ENCODE data around the gene YLPM1.
A peak's percentile ranks its signal among the peaks of the same experiment; 100 is the strongest.

YLPM1 gene

DNA sequence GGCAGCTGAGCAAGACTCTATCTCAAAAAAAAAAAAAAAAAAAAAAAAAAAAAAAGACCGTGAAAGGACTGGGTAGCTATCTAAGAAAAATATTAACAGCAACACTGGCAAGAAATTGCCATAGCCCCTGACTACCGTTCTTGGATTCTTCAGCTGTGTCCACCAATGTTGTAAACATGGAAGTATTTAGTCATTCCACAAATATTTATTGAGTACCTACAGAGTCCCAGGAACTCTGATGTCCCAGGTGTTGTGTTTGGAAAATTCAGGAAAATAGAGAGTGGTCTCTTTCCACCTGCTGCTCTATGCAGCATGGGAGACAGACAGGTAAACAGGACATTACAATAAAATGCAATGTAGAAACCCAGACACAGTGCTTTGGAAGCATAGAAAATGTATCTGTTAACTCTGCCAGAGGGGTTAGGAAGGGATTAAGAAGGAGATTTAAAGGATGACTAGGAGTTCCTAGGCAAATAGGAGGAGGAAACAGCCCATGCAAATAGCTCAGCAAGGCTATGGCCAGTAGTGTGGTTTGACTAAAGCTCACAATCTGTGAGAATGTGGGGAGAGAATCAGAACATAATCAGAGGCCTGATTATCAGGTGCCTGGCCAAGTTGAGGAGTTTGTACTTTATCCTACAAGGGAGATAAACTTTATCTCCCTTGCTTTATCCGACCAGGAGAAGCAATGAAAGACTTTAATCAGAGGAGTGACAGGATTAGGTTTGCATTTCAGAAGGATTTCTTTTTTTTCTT is 116.5 kb downstream of the YLPM1 start:
- no peak for DNase-seq

DNA sequence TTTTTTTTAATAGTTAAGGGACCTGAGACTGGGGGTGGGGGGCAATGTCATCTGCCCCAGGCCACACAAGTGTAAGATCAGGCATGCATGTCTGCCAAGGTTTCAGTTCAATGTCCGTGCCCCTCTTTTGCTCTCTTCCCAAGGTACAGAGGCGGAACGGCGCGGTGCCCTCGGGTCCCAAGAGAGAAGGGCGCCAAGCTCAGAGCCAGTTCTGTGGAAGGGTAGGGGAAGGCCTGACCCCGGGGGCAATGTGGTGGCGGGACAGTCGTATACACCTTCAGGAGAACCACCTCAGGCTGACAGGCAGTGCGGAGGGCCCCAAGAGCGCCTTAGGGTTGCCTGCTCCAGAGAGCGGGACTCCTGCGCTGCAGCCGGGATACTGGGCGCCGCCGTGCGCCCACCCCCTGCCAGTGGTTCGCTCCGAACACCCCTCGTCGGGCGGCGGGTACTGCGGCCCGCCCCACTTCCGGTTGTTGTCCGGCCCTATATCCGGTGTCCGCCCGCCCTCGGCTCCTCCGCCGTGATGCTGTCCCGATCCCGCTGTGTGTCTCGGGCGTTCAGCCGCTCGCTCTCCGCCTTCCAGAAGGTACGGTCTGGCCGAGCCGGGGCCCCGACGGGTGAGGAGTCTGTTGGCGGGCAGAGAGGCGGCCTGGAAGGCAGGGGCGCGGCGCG is 118.5 kb downstream of the YLPM1 start, which contains the start of gene DLST:
Gene DLST, plus strand, starts transcription at position 486 of the 672 bp plus-strand sequence. Its CDS starts 38 bp downstream, at position 524.
- peak; percentile 77 for DNase-seq

DNA sequence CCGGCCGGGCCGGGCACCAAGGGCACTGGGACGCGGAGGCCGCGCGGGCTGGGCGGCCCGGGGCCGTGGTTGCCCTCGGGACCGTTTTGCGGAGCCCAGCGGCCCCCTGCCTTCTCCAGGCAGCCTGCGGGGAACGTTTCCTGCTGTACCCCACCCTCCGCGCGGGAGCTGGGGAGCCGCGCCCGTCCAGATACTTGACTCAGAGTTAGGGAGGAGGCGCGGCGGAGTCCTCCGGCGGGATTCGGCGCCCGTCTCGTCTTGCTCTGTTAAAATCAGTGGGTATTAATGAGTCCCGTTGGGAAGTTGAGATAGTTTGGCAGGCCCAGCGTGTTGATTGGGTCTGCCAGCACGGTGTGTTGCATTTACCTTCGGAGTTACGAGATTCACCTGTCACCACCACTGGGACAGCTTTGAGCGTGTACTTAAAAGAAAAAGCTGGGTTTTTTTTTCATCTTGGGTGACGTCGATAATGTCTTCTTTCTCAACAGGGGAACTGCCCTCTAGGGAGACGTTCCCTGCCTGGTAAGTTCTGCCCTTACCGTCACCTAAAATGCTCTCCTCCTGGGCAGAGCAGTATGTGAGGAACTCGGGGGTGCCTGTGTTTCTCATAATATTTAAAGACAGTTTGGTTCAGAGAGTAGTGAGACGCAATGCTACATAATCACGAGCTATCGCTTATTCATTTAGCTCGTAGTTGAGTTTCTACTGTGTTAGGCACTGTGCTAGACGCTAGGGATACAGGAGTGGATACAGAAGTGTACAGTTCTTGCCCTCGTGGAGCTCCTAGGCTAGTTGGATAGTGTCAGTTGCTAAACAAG is 119.2 kb downstream of the YLPM1 start:
- peak; percentile 45 for DNase-seq
